Hepatocyte (in vitro differentiated cells): ENCODE measurements around the gene CTDNEP1. TPM values are rescaled to one million over a fixed set of nuclear protein-coding genes. Genes with fewer than 3 reads are reported as not detected.

Experiments
- DNase-seq: peaks from one replicate; pipeline ENCODE4 v3.0.0-alpha.2; 2016; ENCODE audit warnings: low spot score
- H2AFZ ChIP-seq: fragments of 200-600 bp; sonication (generic); 2 replicates; pipeline ENCODE4 v1.6.0; 2016; ENCODE audit warnings: antibody characterized with exemption, mild to moderate bottlenecking
- H3K27ac ChIP-seq: fragments of 200-600 bp; sonication (generic); 2 replicates; pipeline ENCODE4 v1.5.1; 2016; ENCODE audit warnings: mild to moderate bottlenecking
- H3K27me3 ChIP-seq: fragments of 200-600 bp; sonication (generic); 2 replicates; pipeline ENCODE4 v1.6.1; 2016
- H3K36me3 ChIP-seq: fragments of 200-600 bp; sonication (generic); replicated peaks from 2 replicates; pipeline ENCODE4 v1.5.1; 2016; ENCODE audit warnings: low read depth; ENCODE audit not compliant: insufficient read depth
- H3K4me1 ChIP-seq: fragments of 200-600 bp; sonication (generic); 2 replicates; pipeline ENCODE4 v1.5.1; 2016; ENCODE audit warnings: mild to moderate bottlenecking, moderate library complexity; ENCODE audit not compliant: insufficient read depth
- H3K4me2 ChIP-seq: fragments of 200-600 bp; sonication (generic); 2 replicates; pipeline ENCODE4 v1.6.0; 2016
- H3K4me3 ChIP-seq: fragments of 200-600 bp; sonication (generic); 2 replicates; pipeline ENCODE4 v1.5.1; 2016; ENCODE audit warnings: mild to moderate bottlenecking
- H3K79me2 ChIP-seq: fragments of 200-600 bp; sonication (generic); 2 replicates; pipeline ENCODE4 v1.6.0; 2017; ENCODE audit warnings: mild to moderate bottlenecking
- H3K9me2 ChIP-seq: fragments of 200-600 bp; sonication (generic); replicated peaks from 2 replicates; pipeline ENCODE4 v1.6.0; 2017; ENCODE audit warnings: mild to moderate bottlenecking; ENCODE audit not compliant: insufficient read depth
- H3K9me3 ChIP-seq: fragments of 200-600 bp; sonication (generic); 2 replicates; pipeline ENCODE4 v1.5.1; 2016; ENCODE audit warnings: low read depth, mild to moderate bottlenecking
- H4K20me1 ChIP-seq: fragments of 200-600 bp; sonication (generic); 2 replicates; pipeline ENCODE4 v1.6.0; 2016; ENCODE audit warnings: mild to moderate bottlenecking; ENCODE audit not compliant: insufficient read depth, poor library complexity, severe bottlenecking
- EZH2 ChIP-seq: fragments of 200-600 bp; sonication (generic); IDR thresholded peaks from 2 replicates; pipeline ENCODE4 v1.6.1; 2016; ENCODE audit warnings: antibody characterized with exemption, mild to moderate bottlenecking, borderline replicate concordance
- EZH2phosphoT487 ChIP-seq: fragments of 200-600 bp; sonication (generic); IDR thresholded peaks from one replicate; pipeline ENCODE4 v1.6.1; 2018; ENCODE audit warnings: antibody characterized with exemption, mild to moderate bottlenecking, low read depth, moderate library complexity; ENCODE audit not compliant: unreplicated experiment, severe bottlenecking
- WGBS: methylation state at CpG from one replicate; pipeline ENCODE4 v1.1.6; 2016; ENCODE audit warnings: low lambda C conversion rate; ENCODE audit errors: missing lambda C conversion rate; 5-methylcytosine and 5-hydroxymethylcytosine counted together
- polyA plus RNA-seq: library from polyadenylated mRNA; unstranded; fragments of >200 nt; fragmentation: Nextera tagmentation; extraction: Ambion mirVana; gene quantifications from 2 replicates; pipeline ENCODE4 v1.2.1, GENCODE V29; 2016
- total RNA-seq: library from RNA; depleted of rRNA; stranded (reverse); fragments of >200 nt; gene quantifications from 2 replicates; pipeline ENCODE4 v1.2.3, GENCODE V29; 2014
- TF ChIP-seq, protein P1 (sequence below): fragments of 200-600 bp; sonication (generic); IDR thresholded peaks from 2 replicates; pipeline ENCODE4 v1.5.1; 2016; ENCODE audit warnings: antibody characterized with exemption, mild to moderate bottlenecking; ENCODE audit not compliant: poor library complexity

CTDNEP1 gene
- total RNA-seq (44.6 and 62.7 TPM in 2 replicates), polyA plus RNA-seq (86.9 and 96.7 TPM in 2 replicates)

- Histone ChIP-seq H4K20me1 (peaks cover 7% of the 10 kb centered on the region), H3K9me2 (no peaks in the 10 kb centered on the region), H3K36me3 (no peaks in the 10 kb centered on the region), H3K27me3 (no peaks in the 10 kb centered on the region), H2AFZ (peak within 1 kb of the TSS; percentile 94), H3K4me1 (peaks cover 15% of the 10 kb centered on the region), H3K4me2 (peak within 1 kb of the TSS; percentile 92), H3K79me2 (peaks cover 86% of the 10 kb centered on the region), H3K4me3 (peak within 1 kb of the TSS; percentile 91), H3K27ac (peak within 1 kb of the TSS; percentile 98), H3K9me3 (no peaks in the 10 kb centered on the region)
- peak; percentile 99 for DNase-seq
- WGBS = under 1% methylated on average over 18 of the region's 41 CpGs
- TF ChIP-seq EZH2 (no peak), EZH2phosphoT487 (no peak)
- TF ChIP-seq, protein P1, sequence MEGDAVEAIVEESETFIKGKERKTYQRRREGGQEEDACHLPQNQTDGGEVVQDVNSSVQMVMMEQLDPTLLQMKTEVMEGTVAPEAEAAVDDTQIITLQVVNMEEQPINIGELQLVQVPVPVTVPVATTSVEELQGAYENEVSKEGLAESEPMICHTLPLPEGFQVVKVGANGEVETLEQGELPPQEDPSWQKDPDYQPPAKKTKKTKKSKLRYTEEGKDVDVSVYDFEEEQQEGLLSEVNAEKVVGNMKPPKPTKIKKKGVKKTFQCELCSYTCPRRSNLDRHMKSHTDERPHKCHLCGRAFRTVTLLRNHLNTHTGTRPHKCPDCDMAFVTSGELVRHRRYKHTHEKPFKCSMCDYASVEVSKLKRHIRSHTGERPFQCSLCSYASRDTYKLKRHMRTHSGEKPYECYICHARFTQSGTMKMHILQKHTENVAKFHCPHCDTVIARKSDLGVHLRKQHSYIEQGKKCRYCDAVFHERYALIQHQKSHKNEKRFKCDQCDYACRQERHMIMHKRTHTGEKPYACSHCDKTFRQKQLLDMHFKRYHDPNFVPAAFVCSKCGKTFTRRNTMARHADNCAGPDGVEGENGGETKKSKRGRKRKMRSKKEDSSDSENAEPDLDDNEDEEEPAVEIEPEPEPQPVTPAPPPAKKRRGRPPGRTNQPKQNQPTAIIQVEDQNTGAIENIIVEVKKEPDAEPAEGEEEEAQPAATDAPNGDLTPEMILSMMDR = no peak
Observed at GRCh38 chr17:7251661-7252175, at the start of gene CTDNEP1. Gene CTDNEP1 (minus strand): TSS chr17:7251734. CDS start chr17:7251296, 438 bp downstream.

DNA sequence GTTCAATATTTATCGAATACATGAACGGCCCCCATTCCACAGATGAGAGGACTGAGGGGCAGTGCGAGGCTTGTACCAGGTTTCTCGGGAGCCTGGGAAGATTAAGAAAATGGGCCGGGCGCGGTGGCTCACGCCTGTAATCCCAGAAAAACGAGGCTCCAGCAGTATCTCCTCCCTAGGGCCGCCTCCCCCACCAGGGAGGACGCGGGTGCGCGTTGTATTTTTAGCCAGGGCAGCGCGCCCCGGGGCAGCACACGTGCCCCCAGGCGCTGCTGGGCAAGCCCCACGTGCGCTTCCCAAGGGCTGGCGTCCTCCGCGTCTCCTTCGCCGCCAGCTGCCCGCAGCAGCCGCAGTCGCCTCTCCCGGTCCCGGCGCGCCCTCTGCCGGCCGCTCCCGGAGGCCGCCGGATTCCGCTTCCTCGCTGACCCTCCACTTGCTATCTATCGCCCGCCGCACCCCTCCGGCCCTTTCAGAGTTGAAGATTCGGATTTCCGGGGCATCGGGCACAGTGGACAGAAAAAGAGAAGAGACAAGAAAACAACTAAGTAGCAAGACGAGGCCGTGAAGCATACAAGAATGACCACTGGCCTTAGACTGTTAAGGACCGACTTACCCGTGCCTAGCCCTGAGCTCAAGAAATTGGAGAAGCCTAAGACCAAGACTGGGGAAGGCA lies 44.8 kb upstream of the CTDNEP1 start:
- no peak overlapping the region for H3K27ac ChIP-seq
- H3K4me3 ChIP-seq = no peak overlapping the region
- peaks cover 28% of the 10 kb centered on the region for H3K4me1 ChIP-seq
- no peaks in the 10 kb centered on the region for H4K20me1 ChIP-seq
- H3K36me3 ChIP-seq = no peaks in the 10 kb centered on the region
- DNase-seq = peak; percentile 93
- H3K9me2 ChIP-seq = no peaks in the 10 kb centered on the region
- TF ChIP-seq EZH2phosphoT487 = no peak
- TF ChIP-seq, protein P1 = peak; percentile 90
- peak overlapping the region; percentile 76 for H3K4me2 ChIP-seq
- peak overlapping the region; percentile 16 for H2AFZ ChIP-seq
- no peaks in the 10 kb centered on the region for H3K27me3 ChIP-seq
- WGBS = 9% methylated on average over 50 of the region's 51 CpGs
- no peaks in the 10 kb centered on the region for H3K79me2 ChIP-seq
- no peaks in the 10 kb centered on the region for H3K9me3 ChIP-seq

DNA sequence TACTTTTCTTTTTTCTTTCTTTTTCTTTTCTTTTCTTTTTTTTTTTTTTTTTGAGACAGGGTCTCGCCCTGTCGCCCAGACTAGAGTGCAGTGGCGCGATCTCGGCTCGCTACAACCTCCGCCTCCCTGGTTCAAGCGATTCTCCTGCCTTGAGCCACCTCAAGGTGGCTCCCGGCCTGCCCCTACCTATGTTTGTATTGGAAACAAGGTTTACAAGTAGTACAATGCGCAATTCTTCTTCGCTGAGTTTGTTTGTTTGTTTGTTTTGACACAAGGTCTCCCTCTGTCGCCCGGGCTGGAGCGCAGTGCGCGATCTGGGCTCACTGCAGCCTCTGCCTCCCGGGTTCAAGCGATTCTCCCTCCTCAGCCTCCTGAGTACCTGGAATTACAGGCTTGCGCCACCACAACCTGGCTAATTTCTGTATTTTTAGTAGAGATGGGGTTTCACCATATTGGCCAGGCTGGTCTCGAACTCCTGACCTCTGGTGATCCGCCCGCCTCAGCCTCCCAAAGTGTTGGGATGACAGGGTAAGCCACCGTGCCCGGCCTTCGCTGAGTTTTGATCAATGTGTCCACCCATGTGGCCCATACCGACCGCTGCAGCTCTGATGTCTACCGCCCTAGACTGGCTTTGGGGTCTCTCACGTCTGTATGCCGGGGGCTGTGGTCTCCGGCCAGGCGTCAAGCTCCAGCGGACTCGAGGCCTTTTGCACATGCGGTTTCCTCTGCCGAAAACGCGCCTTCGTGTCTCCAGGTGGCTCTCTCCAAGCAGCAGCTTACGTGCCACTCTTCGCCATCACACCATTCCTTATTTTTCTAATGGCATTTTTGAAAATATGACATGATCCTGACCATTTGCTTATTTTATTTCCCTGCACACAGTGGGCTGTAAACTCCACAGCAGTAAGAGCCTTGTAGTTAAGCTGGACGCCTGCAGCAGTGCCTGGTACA lies 44.0 kb upstream of the CTDNEP1 start:
- WGBS = 70% methylated on average over 40 of the region's 42 CpGs
- Histone ChIP-seq H3K9me3 (no peaks in the 10 kb centered on the region), H3K4me1 (peaks cover 28% of the 10 kb centered on the region), H2AFZ (no peak overlapping the region), H3K4me2 (peak overlapping the region; percentile 89), H3K27me3 (no peaks in the 10 kb centered on the region), H3K4me3 (no peak overlapping the region), H4K20me1 (no peaks in the 10 kb centered on the region), H3K9me2 (no peaks in the 10 kb centered on the region), H3K27ac (no peak overlapping the region), H3K79me2 (no peaks in the 10 kb centered on the region), H3K36me3 (no peaks in the 10 kb centered on the region)
- TF ChIP-seq EZH2phosphoT487 = no peak
- TF ChIP-seq EZH2 = no peak
- TF ChIP-seq, protein P1 = no peak
- DNase-seq = no peak
